ENCODE data around the gene NPIPA8.
"Not testable (repeated sequence)": the region's sequence is repeated elsewhere in the genome, so short reads cannot be mapped to it uniquely, and the experiment has no call there.

DNA sequence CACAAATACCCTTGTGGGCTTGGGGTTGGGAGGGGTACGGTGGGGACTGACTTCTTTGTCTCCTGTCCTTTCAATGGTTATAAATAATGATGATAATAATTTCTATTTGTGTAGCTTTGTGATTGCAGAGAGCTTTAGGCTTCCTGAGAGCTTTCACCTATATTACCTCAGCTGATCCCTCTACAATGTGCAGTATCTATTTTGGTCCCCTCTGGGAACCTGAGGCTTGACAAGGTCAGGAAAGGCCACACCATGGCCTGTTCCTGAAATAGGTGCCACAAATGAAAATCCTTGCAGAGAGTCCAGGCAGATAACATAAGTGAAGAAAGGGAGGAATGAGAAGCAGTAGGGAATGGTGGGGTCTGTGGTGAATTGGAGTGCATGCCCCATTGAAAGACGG, 45.6 kb downstream of the NPIPA8 start:
- TF ChIP-seq POLR2AphosphoS5 (IDR thresholded peaks at IDR 0.05; ENCODE audit: low read depth, low read length); RAD21 (IDR thresholded peaks at IDR 0.05; ENCODE audit: low read depth); SP1 (IDR thresholded peaks at IDR 0.05; ENCODE audit: low read depth); JUND (IDR thresholded peaks at IDR 0.05); EZH2 (IDR thresholded peaks at IDR 0.05); EZH2phosphoT487 (IDR thresholded peaks at IDR 0.05; ENCODE audit: borderline replicate concordance); CEBPB (IDR thresholded peaks at IDR 0.05; ENCODE audit: low read depth); POLR2A (IDR thresholded peaks at IDR 0.05; ENCODE audit: borderline replicate concordance, extremely low read depth, insufficient read depth, insufficient read length); ZNF274 (IDR thresholded peaks at IDR 0.05; ENCODE audit: low read depth, low read length): not testable (repeated sequence)
- TF ChIP-seq, protein P1, sequence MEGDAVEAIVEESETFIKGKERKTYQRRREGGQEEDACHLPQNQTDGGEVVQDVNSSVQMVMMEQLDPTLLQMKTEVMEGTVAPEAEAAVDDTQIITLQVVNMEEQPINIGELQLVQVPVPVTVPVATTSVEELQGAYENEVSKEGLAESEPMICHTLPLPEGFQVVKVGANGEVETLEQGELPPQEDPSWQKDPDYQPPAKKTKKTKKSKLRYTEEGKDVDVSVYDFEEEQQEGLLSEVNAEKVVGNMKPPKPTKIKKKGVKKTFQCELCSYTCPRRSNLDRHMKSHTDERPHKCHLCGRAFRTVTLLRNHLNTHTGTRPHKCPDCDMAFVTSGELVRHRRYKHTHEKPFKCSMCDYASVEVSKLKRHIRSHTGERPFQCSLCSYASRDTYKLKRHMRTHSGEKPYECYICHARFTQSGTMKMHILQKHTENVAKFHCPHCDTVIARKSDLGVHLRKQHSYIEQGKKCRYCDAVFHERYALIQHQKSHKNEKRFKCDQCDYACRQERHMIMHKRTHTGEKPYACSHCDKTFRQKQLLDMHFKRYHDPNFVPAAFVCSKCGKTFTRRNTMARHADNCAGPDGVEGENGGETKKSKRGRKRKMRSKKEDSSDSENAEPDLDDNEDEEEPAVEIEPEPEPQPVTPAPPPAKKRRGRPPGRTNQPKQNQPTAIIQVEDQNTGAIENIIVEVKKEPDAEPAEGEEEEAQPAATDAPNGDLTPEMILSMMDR (IDR thresholded peaks at IDR 0.05 in 2 of 3, conservative IDR thresholded peaks at IDR 0.05 in 1 of 3; ENCODE audit: borderline replicate concordance in 1 of 3, insufficient read depth in 1 of 3, low read depth in 2 of 3, low read length in 2 of 3), result not testable (repeated sequence)
- TF ChIP-seq, protein P2, sequence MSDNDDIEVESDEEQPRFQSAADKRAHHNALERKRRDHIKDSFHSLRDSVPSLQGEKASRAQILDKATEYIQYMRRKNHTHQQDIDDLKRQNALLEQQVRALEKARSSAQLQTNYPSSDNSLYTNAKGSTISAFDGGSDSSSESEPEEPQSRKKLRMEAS (IDR thresholded peaks at IDR 0.05), result not testable (repeated sequence)
- TF ChIP-seq, protein P3, sequence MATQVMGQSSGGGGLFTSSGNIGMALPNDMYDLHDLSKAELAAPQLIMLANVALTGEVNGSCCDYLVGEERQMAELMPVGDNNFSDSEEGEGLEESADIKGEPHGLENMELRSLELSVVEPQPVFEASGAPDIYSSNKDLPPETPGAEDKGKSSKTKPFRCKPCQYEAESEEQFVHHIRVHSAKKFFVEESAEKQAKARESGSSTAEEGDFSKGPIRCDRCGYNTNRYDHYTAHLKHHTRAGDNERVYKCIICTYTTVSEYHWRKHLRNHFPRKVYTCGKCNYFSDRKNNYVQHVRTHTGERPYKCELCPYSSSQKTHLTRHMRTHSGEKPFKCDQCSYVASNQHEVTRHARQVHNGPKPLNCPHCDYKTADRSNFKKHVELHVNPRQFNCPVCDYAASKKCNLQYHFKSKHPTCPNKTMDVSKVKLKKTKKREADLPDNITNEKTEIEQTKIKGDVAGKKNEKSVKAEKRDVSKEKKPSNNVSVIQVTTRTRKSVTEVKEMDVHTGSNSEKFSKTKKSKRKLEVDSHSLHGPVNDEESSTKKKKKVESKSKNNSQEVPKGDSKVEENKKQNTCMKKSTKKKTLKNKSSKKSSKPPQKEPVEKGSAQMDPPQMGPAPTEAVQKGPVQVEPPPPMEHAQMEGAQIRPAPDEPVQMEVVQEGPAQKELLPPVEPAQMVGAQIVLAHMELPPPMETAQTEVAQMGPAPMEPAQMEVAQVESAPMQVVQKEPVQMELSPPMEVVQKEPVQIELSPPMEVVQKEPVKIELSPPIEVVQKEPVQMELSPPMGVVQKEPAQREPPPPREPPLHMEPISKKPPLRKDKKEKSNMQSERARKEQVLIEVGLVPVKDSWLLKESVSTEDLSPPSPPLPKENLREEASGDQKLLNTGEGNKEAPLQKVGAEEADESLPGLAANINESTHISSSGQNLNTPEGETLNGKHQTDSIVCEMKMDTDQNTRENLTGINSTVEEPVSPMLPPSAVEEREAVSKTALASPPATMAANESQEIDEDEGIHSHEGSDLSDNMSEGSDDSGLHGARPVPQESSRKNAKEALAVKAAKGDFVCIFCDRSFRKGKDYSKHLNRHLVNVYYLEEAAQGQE (IDR thresholded peaks at IDR 0.05; ENCODE audit: low read depth), result not testable (repeated sequence)
